HPDE6-E6E7 (cell line): Measurements from ENCODE around the gene PYCARD.
"Not testable (repeated sequence)": the region's sequence is repeated elsewhere in the genome, so short reads cannot be mapped to it uniquely, and the experiment has no call there.

Source experiments
- DNase-seq: peaks from one replicate; pipeline ENCODE4 v3.0.0; 2011; ENCODE audit warnings: missing footprints; ENCODE audit errors: extremely low spot score

Gene PYCARD

GRCh38 chr16:31190818-31191444 lies 11.6 kb downstream of the PYCARD start:
- DNase-seq: no peak

DNA sequence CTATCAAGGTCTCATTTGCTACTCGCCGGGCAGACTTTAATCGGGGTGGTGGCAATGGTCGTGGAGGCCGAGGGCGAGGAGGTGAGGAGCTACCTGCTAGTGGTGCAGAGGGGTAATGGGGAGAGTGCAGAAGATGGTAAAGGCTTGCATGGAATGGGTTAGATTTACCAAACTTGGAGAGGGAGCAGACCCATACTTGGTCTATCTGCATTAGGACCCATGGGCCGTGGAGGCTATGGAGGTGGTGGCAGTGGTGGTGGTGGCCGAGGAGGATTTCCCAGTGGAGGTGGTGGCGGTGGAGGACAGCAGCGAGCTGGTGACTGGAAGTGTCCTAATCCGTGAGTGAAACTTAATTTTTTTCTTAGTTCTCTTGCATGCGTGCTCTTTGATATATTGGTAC lies 12.5 kb downstream of the PYCARD start:
- DNase-seq: no peak

DNA sequence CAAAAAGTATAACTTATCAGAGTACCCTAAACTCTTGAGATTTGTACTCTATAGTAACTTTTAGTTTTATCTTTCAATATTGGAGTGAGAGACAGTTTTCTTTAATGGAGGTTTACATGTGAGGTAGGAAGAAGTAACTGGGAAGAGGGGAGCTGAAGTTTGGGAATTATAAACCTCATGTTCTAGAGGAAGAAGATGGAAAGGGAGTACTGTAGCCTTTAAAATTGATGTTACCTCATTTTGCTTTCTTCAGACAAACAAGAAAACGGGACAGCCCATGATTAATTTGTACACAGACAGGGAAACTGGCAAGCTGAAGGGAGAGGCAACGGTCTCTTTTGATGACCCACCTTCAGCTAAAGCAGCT lies 13.2 kb downstream of the PYCARD start:
- DNase-seq: no peak

DNA sequence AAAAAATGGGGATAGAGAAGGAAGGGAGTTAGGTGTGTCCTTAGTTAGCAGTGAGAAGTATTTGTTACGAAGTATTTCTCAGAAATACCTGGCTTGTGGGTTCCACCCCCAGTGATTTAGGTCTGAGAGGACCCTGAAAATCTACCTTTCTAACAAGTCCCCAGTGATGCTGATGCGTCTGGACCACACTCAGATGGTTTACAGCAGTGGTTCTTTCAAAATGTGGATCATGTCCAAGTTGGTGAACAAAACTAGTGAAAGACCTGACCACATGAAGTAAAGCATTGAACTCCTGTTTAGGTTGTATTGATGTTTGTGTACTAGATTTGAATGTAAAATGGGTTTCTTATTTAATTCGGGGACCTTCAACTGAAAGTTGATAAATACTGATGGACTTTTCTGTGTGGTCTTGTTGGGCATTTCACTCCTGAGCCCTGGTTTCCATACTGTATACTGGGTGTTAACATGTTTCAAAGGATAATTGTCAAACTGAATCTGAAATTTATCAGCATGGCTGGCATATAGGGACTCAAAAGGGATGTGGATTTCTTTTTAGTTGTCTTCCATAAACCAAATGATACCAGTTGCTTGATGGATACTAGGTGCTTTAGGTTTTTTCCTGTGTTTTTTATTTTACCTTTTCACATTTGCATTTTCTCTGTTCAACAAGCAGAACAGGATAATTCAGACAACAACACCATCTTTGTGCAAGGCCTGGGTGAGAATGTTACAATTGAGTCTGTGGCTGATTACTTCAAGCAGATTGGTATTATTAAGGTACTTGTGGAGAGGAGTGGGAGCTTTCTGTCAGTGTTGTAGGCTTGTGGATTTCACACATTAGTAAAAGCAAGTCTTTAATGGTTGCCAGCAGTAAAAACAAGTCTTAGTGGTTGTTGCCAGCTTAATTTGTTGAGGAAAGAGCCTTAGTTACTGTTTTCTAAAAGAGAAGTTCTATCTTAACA lies 13.8 kb downstream of the PYCARD start:
- DNase-seq: no peak

DNA sequence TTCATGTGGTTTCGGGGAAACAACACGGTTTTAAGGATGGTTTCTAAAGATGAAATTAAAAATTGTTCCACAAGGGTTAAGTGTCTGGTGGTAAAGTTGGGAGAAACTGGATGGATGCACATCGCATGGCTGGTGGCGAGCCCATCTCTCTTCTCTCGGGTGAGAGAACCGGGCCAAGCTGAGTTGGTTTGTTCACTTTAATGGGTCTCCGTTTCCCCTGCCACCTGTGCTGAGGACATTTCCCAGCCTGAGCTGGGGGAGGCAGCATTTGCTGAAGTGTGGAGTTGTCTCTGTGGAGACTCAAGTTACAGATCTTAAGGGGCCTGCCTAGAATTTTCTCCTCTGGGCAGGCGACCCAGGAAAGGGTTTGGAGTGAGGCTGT lies 14.8 kb downstream of the PYCARD start:
- DNase-seq: no peak

DNA sequence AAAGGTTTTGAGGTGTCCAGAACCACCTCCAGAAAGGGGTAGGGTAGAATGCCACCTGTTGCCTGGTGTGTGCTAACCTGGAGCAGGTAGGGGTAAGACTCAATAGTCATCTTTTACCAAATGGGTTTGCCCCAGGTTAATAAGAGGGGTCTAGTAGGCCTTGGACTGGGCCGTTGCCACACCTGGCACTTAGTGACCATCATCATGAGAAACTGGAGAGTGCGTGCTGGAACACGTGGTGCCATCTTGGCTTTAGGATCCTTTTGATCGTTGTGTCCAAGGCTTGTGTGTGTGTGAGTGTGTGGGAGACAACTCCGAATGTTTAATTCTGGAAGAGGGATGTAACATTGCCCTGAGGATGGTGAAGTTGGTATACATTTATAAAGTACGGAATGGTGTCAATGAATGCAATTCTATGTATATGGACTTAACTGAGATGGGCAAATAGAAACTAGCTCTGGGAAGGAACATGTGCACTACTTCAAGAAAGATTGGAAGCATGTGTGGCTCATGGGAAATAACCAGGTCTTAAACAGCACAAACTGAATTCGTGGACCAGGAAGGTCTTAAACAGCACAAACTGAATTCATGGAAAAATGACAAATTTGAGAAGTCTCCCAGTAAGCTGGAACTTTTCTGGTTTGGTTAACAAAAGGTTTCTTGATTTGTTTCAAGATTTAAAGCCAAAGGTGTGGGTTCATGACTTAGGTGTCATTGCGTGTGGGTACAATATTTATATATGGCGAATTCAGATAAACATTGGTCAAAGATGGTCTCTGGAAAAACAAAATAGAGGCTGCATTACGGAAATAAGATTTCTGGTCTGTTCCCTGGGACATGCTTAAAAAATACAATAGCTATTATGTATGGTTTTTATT lies 15.4 kb downstream of the PYCARD start:
- no peak for DNase-seq

DNA sequence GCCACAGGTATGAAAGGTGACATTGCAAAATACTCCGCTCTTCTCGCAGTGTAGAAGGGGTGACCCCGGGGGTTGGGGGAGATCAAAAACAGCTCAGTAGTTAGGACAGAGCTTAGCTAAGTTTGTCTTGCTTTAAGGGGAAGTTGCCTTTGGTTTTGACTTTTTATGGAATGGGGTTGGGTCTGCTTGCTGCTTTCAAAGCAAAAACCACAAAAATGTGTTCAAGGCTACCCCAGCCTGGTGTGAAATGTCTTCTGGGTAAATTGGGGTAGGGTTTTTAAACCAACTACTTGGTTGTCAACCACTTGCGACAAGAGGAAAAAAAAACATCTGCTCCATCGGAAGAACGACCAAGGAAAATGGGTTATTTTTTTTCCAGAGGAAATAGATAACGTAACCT lies 16.4 kb downstream of the PYCARD start:
- DNase-seq: no peak

GRCh38 chr16:31185339-31185738 lies 17.2 kb downstream of the PYCARD start:
- DNase-seq: no peak

GRCh38 chr16:31184888-31185287 lies 17.7 kb downstream of the PYCARD start:
- no peak for DNase-seq

GRCh38 chr16:31183432-31184428 lies 18.8 kb downstream of the PYCARD start:
- no peak for DNase-seq

DNA sequence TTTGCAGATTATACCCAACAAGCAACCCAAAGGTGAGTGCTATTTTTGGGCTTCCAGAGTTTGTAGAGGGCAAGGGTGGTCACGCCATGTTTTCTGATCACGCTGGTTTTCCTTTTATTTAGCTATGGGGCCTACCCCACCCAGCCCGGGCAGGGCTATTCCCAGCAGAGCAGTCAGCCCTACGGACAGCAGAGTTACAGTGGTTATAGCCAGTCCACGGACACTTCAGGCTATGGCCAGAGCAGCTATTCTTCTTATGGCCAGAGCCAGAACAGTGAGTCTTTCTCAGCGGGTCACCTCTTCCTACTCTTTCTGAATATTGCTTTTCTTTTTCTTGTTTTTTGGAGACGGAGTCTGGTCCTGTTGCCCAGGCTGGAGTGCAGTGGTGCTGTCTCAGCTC lies 20.2 kb downstream of the PYCARD start:
- no peak for DNase-seq

DNA sequence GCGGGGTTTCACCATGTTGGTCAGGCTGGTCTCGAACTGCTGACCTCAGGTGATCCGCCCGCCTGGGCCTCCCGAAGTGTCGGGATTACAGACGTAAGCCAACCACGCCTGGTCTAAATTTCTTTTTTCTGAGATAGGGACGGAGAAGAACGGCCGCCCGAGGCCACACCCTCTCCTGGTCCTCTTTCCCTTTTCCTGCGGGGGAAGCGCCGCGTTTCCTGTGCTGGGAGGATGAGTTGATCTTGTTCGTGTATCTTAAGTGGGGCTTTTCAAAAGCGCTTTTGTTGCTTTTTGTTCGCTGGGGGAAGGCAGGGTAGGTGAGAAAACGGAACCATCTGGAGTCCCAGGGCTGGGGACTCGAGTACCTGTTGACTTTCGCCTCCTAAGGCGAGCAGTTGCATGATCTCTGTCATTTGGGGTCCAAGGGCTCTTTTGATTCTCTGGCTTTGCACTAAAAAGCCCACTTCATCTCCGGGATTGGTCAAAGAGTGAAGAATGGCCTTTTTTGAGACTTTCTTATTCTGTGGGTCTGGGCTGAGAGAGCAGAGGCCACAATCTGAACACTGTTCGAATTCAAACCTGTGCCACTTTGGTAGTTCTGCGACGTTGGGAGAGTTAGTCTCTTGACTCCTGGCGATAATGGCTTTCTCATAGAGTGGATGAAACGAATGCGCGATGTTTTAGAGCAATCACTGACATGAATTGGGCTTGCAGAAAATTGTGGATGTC lies 21.3 kb downstream of the PYCARD start:
- no peak for DNase-seq

DNA sequence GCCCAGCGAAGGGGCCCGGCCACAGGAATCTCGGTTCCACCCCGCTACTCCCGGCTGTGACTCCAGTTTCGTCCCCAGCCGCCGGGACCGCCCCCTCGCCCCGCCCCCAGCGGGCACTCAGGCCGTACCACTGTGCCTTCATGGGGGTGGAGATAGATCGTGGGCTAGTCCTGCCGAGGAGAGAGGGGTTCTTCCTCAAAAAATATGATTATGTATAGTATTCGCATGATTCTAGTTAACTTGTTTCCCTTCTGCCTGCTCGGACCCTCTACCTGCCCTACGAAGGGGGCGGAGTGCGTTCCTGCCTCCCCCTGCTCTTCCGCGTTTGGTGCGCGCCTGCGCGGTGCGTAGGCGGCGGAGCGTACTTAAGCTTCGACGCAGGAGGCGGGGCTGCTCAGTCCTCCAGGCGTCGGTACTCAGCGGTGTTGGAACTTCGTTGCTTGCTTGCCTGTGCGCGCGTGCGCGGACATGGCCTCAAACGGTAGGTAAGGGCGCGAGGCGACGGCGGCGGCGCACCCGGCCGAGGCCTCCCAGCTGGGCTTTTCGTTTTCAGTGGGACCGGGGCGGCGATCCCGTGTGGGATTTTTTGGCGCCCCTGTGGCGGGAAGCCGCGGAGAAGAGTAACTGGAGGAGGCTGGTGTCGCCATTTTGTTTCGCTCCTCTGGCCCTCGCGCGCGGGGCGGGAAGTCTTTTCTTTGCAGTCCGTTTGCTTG lies 22.7 kb downstream of the PYCARD start, which contains the start of gene FUS:
FUS (plus strand) TSS at position 393 of the 713 bp plus-strand sequence; CDS start at position 469, 76 bp downstream.
- DNase-seq: peak; percentile 84

DNA sequence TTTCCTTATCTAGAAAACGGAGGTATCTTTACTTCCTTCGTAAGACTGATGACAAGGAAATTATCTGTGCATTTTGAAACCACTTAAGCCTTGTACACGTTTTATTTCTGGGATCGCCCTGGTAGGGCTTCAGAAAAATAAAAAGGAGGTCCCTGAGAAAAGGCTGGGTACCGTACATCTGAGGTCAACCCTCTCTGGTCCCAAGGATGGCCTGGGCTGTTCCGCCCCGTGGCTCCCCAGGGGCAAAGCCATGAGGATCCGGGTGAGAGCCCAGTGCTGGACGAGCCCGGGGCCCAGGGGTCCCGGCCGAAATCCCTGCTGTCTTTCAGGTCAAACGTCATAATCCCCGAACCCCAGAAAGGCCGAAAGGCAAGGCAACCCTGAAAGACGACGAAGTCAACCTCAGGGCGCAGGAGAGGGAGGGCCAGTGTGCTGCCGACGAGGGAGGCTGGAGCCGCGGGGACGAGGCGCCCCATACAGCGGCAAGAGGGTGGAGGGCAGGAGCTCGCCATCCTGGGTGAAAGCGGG lies 23.3 kb downstream of the PYCARD start:
- DNase-seq: no peak

- DNase-seq: no peak
These were observed 25.4 kb downstream of the PYCARD start for GRCh38 chr16:31177136-31177535.

- DNase-seq: not testable (repeated sequence)
These were observed 32.5 kb downstream of the PYCARD start for GRCh38 chr16:31170048-31170447.

- no peak for DNase-seq
These were observed 33.7 kb downstream of the PYCARD start for GRCh38 chr16:31168848-31169247.

DNA sequence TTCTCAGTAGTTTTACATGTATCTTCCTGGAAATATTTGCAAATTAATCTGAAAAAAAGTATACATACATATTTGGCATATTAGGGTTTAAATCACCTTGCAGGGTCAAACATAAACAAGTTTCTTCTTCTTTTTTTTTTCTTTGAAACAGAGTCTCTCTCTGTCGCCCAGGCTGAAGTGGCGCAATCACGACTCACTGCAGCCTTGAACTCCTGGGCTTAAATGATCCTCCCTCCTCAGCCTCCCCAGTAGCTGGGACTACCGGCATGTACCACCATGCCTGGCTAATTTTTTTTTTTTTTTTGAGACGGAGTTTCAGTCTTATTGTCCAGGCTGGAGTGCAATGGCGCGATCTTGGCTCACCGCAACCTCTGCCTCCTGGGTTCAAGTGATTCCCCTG lies 35.2 kb downstream of the PYCARD start:
- no peak for DNase-seq

GRCh38 chr16:31157136-31157535 lies 45.4 kb downstream of the PYCARD start:
- no peak for DNase-seq
